HepG2 (cell line): Measurements from ENCODE around the gene LRP5. TPM values are rescaled to one million over a fixed set of nuclear protein-coding genes. Genes with fewer than 3 reads are reported as not detected.
A peak's percentile ranks its signal among the peaks of the same experiment; 100 is the strongest.

Experiments
- CREM ChIP-seq, 2 experiments: sonication (generic) in 1 of 2; formaldehyde crosslinking in 1 of 2; IDR thresholded peaks; 2 replicates each; pipeline versions ENCODE4 v1.4.0 to v1.6.1; 2016 to 2020; ENCODE audit warnings: antibody characterized with exemption in 1 of 2, mild to moderate bottlenecking in 1 of 2, missing genetic modification reagents in 1 of 2
- HNF4G ChIP-seq, 2 experiments: sonication (generic) in 1 of 2; formaldehyde crosslinking in 1 of 2; IDR thresholded peaks; 2 replicates each; pipeline versions ENCODE4 v1.4.0 to v1.6.1; 2011 to 2020; ENCODE audit warnings: borderline replicate concordance in 2 of 2, low read depth in 2 of 2, mild to moderate bottlenecking in 2 of 2, low read length in 1 of 2, missing genetic modification reagents in 1 of 2, moderate library complexity in 1 of 2
- HNRNPH1 ChIP-seq: fragments of 200-400 bp; formaldehyde crosslinking; optimal IDR thresholded peaks from 2 replicates; pipeline ENCODE3; 2017; ENCODE audit warnings: mild to moderate bottlenecking, low read depth, low read length
- KDM2A ChIP-seq: sonication (generic); formaldehyde crosslinking; IDR thresholded peaks from 2 replicates; pipeline ENCODE4 v1.4.0; 2020; ENCODE audit warnings: low read depth, missing genetic modification reagents, borderline replicate concordance
- NFE2L2 ChIP-seq: fragments of 150-350 bp; IDR thresholded peaks from 2 replicates; pipeline ENCODE4 v1.6.1; 2014; ENCODE audit warnings: low read length
- NR2F6 ChIP-seq, 2 experiments: IDR thresholded peaks; 2 replicates each; pipeline ENCODE4 v1.6.1; 2016; ENCODE audit warnings: antibody characterized with exemption in 1 of 2, mild to moderate bottlenecking in 1 of 2
- ONECUT2 ChIP-seq: sonication (generic); formaldehyde crosslinking; IDR thresholded peaks from 2 replicates; pipeline ENCODE4 v1.4.0; 2020; ENCODE audit warnings: missing genetic modification reagents
- PRDM15 ChIP-seq: sonication (generic); formaldehyde crosslinking; IDR thresholded peaks from 2 replicates; pipeline ENCODE4 v1.4.0; 2020; ENCODE audit warnings: missing genetic modification reagents
- REL ChIP-seq: sonication (generic); formaldehyde crosslinking; conservative IDR thresholded peaks from 2 replicates; pipeline ENCODE4 v1.8.0; 2022; ENCODE audit warnings: mild to moderate bottlenecking, missing genetic modification reagents, moderate library complexity
- TCF7 ChIP-seq: sonication (generic); IDR thresholded peaks from 2 replicates; pipeline ENCODE4 v1.6.1; 2016; ENCODE audit warnings: antibody characterized with exemption, low read depth
- ZC3H13 ChIP-seq: sonication (generic); formaldehyde crosslinking; IDR thresholded peaks from 2 replicates; pipeline ENCODE4 v1.8.1; 2023; ENCODE audit warnings: mild to moderate bottlenecking, missing genetic modification reagents, moderate library complexity
- ZNF17 ChIP-seq: sonication (generic); formaldehyde crosslinking; IDR thresholded peaks from 2 replicates; pipeline ENCODE4 v1.5.0; 2020; ENCODE audit warnings: mild to moderate bottlenecking, missing genetic modification reagents
- ZNF274 ChIP-seq: sonication (generic); formaldehyde crosslinking; IDR thresholded peaks from 2 replicates; pipeline ENCODE4 v1.5.1; 2020; ENCODE audit warnings: mild to moderate bottlenecking, missing genetic modification reagents
- ZNF484 ChIP-seq: sonication (generic); formaldehyde crosslinking; IDR thresholded peaks from 2 replicates; pipeline ENCODE4 v1.5.1; 2020; ENCODE audit warnings: mild to moderate bottlenecking, low read depth, missing genetic modification reagents, borderline replicate concordance
- ZNF589 ChIP-seq: sonication (generic); formaldehyde crosslinking; conservative IDR thresholded peaks from 2 replicates; pipeline ENCODE4 v1.8.0; 2022; ENCODE audit warnings: mild to moderate bottlenecking, moderate library complexity, missing genetic modification reagents
- polyA plus RNA-seq, 8 experiments: library from polyadenylated mRNA; depleted of rRNA in 3 of 8; stranded (reverse) in 7 of 8; unstranded in 1 of 8; fragments of >200 nt; fragmentation: Illumina TruSeq in 4 of 8; extraction: Trizol in 4 of 8; gene quantifications; 2 replicates each; pipeline versions ENCODE4 v1.2.1 to v1.2.3, GENCODE V29; 2011 to 2016; ENCODE audit warnings: low read depth in 4 of 8, missing spikeins in 1 of 8, mixed read lengths in 1 of 8; ENCODE audit not compliant: insufficient read depth in 1 of 8
- total RNA-seq, 5 experiments: library from RNA; depleted of rRNA; stranded (reverse); fragments of >200 nt; fragmentation: Illumina TruSeq; extraction: Trizol; gene quantifications; 2 replicates each; pipeline ENCODE4 v1.2.3, GENCODE V29; 2016; ENCODE audit warnings: low read depth in 1 of 5
- TF ChIP-seq, protein P1 (sequence below): sonication (generic); formaldehyde crosslinking; IDR thresholded peaks from 2 replicates; pipeline ENCODE4 v1.4.0; 2020; ENCODE audit warnings: missing genetic modification reagents; ENCODE audit errors: not compliant biosample characterization
- TF ChIP-seq, protein P2 (sequence below): sonication (generic); formaldehyde crosslinking; IDR thresholded peaks from 2 replicates; pipeline ENCODE4 v1.4.0; 2020; ENCODE audit warnings: missing genetic modification reagents
- TF ChIP-seq, protein P3 (sequence below): sonication (generic); formaldehyde crosslinking; IDR thresholded peaks from 2 replicates; pipeline ENCODE4 v1.5.0; 2020; ENCODE audit warnings: mild to moderate bottlenecking, missing genetic modification reagents, moderate library complexity

Gene LRP5
- total and polyA plus RNA-seq, 2 of the 13 experiments (the other 11 are each of a cell fraction or from before 2014, with no cell fraction given) = 40.4 to 64.0 TPM

DNA sequence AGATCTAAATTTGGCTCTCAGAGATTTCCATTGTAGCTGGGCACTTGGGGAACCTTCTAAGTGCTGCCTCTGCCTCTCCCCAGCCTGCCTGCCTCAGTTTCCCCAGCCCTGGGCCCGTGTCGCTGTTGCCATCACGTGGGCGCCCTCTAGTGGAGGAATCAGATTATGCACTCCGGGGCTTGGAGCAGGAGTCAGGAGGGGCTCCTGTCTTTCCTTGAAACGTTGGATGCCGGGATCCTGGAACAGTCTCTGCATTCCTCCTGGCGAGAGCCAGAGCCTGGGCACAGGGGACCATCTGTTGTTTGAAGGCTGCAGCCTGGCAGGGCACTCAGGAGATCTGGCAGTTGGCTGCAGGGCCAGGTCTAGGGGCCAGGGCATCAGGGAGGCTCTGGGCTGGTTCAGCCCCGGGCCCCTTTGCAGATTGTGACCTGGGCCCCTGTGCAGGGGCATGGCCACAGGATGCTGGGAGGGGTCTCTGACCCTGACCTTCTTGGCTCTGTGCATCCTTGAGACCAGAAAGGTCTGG lies 71.6 kb downstream of the LRP5 start (continued):
- TF ChIP-seq ZNF274 (no peak), KDM2A (CRISPR knock-in tag) (no peak), CREM (IDR thresholded peaks at IDR 0.05) (no peak), CREM (CRISPR knock-in tag; IDR thresholded peaks at IDR 0.05) (no peak), TCF7 (no peak), ZNF17 (CRISPR knock-in tag) (no peak), PRDM15 (no peak), ZNF484 (CRISPR knock-in tag) (no peak), HNF4G (IDR thresholded peaks at IDR 0.05; ENCODE audit: borderline replicate concordance, low read depth, low read length) (no peak), HNF4G (CRISPR knock-in tag; IDR thresholded peaks at IDR 0.05; ENCODE audit: borderline replicate concordance, low read depth) (no peak), NR2F6 (IDR thresholded peaks at IDR 0.05) (no peak), NR2F6 (CRISPR knock-in tag; IDR thresholded peaks at IDR 0.05) (no peak), ZC3H13 (CRISPR knock-in tag) (0 out of 2 replicates have a peak, but pooled peaks have one; percentile 35), ONECUT2 (CRISPR knock-in tag) (no peak), REL (CRISPR knock-in tag) (0 out of 2 replicates have a peak, but pooled peaks have one; percentile 13), HNRNPH1 (no peak), NFE2L2 (no peak), ZNF589 (CRISPR knock-in tag) (no peak)
- TF ChIP-seq, protein P1, sequence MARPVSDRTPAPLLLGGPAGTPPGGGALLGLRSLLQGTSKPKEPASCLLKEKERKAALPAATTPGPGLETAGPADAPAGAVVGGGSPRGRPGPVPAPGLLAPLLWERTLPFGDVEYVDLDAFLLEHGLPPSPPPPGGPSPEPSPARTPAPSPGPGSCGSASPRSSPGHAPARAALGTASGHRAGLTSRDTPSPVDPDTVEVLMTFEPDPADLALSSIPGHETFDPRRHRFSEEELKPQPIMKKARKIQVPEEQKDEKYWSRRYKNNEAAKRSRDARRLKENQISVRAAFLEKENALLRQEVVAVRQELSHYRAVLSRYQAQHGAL (CRISPR knock-in tag) = no peak
- TF ChIP-seq, protein P2, sequence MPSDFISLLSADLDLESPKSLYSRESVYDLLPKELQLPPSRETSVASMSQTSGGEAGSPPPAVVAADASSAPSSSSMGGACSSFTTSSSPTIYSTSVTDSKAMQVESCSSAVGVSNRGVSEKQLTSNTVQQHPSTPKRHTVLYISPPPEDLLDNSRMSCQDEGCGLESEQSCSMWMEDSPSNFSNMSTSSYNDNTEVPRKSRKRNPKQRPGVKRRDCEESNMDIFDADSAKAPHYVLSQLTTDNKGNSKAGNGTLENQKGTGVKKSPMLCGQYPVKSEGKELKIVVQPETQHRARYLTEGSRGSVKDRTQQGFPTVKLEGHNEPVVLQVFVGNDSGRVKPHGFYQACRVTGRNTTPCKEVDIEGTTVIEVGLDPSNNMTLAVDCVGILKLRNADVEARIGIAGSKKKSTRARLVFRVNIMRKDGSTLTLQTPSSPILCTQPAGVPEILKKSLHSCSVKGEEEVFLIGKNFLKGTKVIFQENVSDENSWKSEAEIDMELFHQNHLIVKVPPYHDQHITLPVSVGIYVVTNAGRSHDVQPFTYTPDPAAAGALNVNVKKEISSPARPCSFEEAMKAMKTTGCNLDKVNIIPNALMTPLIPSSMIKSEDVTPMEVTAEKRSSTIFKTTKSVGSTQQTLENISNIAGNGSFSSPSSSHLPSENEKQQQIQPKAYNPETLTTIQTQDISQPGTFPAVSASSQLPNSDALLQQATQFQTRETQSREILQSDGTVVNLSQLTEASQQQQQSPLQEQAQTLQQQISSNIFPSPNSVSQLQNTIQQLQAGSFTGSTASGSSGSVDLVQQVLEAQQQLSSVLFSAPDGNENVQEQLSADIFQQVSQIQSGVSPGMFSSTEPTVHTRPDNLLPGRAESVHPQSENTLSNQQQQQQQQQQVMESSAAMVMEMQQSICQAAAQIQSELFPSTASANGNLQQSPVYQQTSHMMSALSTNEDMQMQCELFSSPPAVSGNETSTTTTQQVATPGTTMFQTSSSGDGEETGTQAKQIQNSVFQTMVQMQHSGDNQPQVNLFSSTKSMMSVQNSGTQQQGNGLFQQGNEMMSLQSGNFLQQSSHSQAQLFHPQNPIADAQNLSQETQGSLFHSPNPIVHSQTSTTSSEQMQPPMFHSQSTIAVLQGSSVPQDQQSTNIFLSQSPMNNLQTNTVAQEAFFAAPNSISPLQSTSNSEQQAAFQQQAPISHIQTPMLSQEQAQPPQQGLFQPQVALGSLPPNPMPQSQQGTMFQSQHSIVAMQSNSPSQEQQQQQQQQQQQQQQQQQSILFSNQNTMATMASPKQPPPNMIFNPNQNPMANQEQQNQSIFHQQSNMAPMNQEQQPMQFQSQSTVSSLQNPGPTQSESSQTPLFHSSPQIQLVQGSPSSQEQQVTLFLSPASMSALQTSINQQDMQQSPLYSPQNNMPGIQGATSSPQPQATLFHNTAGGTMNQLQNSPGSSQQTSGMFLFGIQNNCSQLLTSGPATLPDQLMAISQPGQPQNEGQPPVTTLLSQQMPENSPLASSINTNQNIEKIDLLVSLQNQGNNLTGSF (CRISPR knock-in tag) = no peak
- TF ChIP-seq, protein P3, sequence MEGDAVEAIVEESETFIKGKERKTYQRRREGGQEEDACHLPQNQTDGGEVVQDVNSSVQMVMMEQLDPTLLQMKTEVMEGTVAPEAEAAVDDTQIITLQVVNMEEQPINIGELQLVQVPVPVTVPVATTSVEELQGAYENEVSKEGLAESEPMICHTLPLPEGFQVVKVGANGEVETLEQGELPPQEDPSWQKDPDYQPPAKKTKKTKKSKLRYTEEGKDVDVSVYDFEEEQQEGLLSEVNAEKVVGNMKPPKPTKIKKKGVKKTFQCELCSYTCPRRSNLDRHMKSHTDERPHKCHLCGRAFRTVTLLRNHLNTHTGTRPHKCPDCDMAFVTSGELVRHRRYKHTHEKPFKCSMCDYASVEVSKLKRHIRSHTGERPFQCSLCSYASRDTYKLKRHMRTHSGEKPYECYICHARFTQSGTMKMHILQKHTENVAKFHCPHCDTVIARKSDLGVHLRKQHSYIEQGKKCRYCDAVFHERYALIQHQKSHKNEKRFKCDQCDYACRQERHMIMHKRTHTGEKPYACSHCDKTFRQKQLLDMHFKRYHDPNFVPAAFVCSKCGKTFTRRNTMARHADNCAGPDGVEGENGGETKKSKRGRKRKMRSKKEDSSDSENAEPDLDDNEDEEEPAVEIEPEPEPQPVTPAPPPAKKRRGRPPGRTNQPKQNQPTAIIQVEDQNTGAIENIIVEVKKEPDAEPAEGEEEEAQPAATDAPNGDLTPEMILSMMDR (CRISPR knock-in tag) = peak; percentile 89
